NT2/D1 (cell line): ENCODE results near the gene ACOX3.

Experiments used
- DNase-seq: peaks from one replicate; pipeline ENCODE4 v3.0.0-alpha.2; 2011; ENCODE audit warnings: low read depth, low spot score
- H3K27me3 ChIP-seq: 2 replicates; pipeline ENCODE4 v1.6.0; 2011; ENCODE audit warnings: mild to moderate bottlenecking; ENCODE audit not compliant: insufficient read length, insufficient read depth
- H3K36me3 ChIP-seq: 2 replicates; pipeline ENCODE4 v1.6.1; 2011; ENCODE audit warnings: mild to moderate bottlenecking, low read length, mixed read lengths; ENCODE audit not compliant: insufficient read depth, insufficient read length
- H3K4me1 ChIP-seq: 2 replicates; pipeline ENCODE4 v1.5.1; 2011; ENCODE audit not compliant: insufficient read depth, insufficient read length
- H3K4me3 ChIP-seq: 2 replicates; pipeline ENCODE4 v1.5.1; 2011; ENCODE audit warnings: low read depth; ENCODE audit not compliant: insufficient read length
- H3K9ac ChIP-seq: 2 replicates; pipeline ENCODE4 v1.6.0; 2011; ENCODE audit warnings: low read depth; ENCODE audit not compliant: insufficient read length
- H3K9me3 ChIP-seq: 2 replicates; pipeline ENCODE4 v1.5.1; 2011; ENCODE audit warnings: mild to moderate bottlenecking, low read length; ENCODE audit not compliant: insufficient read depth
- SUZ12 ChIP-seq: IDR thresholded peaks from 2 replicates; pipeline ENCODE4 v1.6.1; 2011; ENCODE audit not compliant: insufficient read length, insufficient read depth; ENCODE audit errors: extremely low read depth
- YY1 ChIP-seq: IDR thresholded peaks from 2 replicates; pipeline ENCODE4 v1.6.1; 2011; ENCODE audit not compliant: insufficient read length, insufficient read depth
- ZNF274 ChIP-seq: IDR thresholded peaks from 2 replicates; pipeline ENCODE4 v1.6.1; 2011; ENCODE audit warnings: mild to moderate bottlenecking, low read depth, low read length

Gene ACOX3

DNA sequence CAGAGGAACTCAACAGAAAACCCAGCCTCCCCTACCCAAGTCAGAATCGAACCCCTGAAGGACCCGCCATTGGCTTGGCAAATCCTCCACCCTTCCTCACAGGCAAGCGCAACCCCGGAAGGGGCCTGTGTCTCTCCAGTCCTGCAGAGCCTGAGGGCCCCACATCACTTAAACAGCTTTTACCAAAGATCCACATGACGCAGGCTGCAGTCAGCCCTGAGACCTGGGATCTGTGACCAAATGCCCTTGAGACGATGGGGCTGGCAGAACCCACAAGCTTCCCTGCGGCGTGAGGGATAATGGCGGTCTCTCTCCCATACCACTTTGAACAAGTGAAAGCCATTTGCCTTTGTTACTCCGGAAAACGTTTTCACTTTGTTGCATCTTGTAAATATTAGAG, 54.9 kb downstream of the ACOX3 start:
- TF ChIP-seq SUZ12 (no peak), YY1 (no peak), ZNF274 (no peak)
- Histone ChIP-seq H3K27me3 (no peaks in the 10 kb centered on the region), H3K36me3 (peaks cover 59% of the 10 kb centered on the region), H3K9ac (no peak overlapping the region), H3K4me1 (peaks cover 7% of the 10 kb centered on the region), H3K4me3 (no peak overlapping the region), H3K9me3 (no peaks in the 10 kb centered on the region)
- DNase-seq: no peak

GRCh38 chr4:8385106-8385505, 55.4 kb downstream of the ACOX3 start:
- no peak for TF ChIP-seq ZNF274
- no peak for TF ChIP-seq SUZ12
- no peak for TF ChIP-seq YY1
- Histone ChIP-seq H3K4me3 (no peak overlapping the region), H3K4me1 (peaks cover 7% of the 10 kb centered on the region), H3K9ac (no peak overlapping the region), H3K9me3 (no peaks in the 10 kb centered on the region), H3K36me3 (peaks cover 59% of the 10 kb centered on the region), H3K27me3 (no peaks in the 10 kb centered on the region)
- no peak for DNase-seq

- no peaks in the 10 kb centered on the region for H3K27me3 ChIP-seq
- H3K4me1 ChIP-seq: peaks cover 7% of the 10 kb centered on the region
- peaks cover 58% of the 10 kb centered on the region for H3K36me3 ChIP-seq
- no peak for TF ChIP-seq SUZ12
- no peak for TF ChIP-seq YY1
- TF ChIP-seq ZNF274: no peak
- no peak for DNase-seq
- H3K4me3 ChIP-seq: no peak overlapping the region
- H3K9ac ChIP-seq: no peak overlapping the region
- no peaks in the 10 kb centered on the region for H3K9me3 ChIP-seq
Observed at GRCh38 chr4:8384397-8385060, 56.0 kb downstream of the ACOX3 start.

- H3K9ac ChIP-seq: no peak overlapping the region
- H3K27me3 ChIP-seq: no peaks in the 10 kb centered on the region
- TF ChIP-seq SUZ12 (no peak), YY1 (no peak), ZNF274 (no peak)
- no peak for DNase-seq
- no peak overlapping the region for H3K4me3 ChIP-seq
- peaks cover 49% of the 10 kb centered on the region for H3K36me3 ChIP-seq
- H3K9me3 ChIP-seq: no peaks in the 10 kb centered on the region
- H3K4me1 ChIP-seq: peaks cover 7% of the 10 kb centered on the region
Observed at GRCh38 chr4:8383451-8384160, 56.9 kb downstream of the ACOX3 start.

DNA sequence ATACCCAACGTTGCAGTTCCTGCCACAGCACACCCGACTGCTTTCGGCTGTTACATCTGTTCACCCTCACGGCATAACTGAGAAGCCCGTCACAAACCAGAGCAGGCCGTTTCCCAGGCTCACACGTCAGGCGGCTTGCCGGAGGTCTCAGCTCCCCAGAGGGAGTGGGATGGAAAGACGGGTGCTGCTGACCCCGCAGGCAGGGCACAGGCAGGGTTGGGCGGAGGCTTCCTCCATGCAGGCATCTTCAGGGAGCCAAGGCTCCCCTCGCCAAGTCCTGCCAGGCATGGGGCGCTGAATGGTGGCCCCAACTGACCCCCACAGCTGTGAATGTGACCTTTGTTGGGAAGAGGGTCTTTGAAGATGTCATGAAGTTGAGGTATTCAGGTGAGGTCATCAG, 57.5 kb downstream of the ACOX3 start:
- H3K4me1 ChIP-seq: peaks cover 7% of the 10 kb centered on the region
- no peak for DNase-seq
- H3K9ac ChIP-seq: no peak overlapping the region
- H3K27me3 ChIP-seq: no peaks in the 10 kb centered on the region
- TF ChIP-seq ZNF274: no peak
- TF ChIP-seq SUZ12: no peak
- no peak for TF ChIP-seq YY1
- H3K9me3 ChIP-seq: no peaks in the 10 kb centered on the region
- peaks cover 43% of the 10 kb centered on the region for H3K36me3 ChIP-seq
- H3K4me3 ChIP-seq: no peak overlapping the region

GRCh38 chr4:8381814-8382581, 58.5 kb downstream of the ACOX3 start:
- H3K36me3 ChIP-seq: peaks cover 35% of the 10 kb centered on the region
- no peaks in the 10 kb centered on the region for H3K27me3 ChIP-seq
- no peak overlapping the region for H3K4me3 ChIP-seq
- DNase-seq: no peak
- H3K9ac ChIP-seq: no peak overlapping the region
- peaks cover 8% of the 10 kb centered on the region for H3K4me1 ChIP-seq
- no peak for TF ChIP-seq SUZ12
- no peak for TF ChIP-seq ZNF274
- TF ChIP-seq YY1: no peak
- H3K9me3 ChIP-seq: no peaks in the 10 kb centered on the region
